NCI-H2196 (cell line): ENCODE results near the gene ABCA7.

Experiments used
- DNase-seq: peaks from one replicate; lab custom pipeline; 2025; ENCODE audit not compliant: unreplicated experiment; lab: John Stamatoyannopoulos, UW

Gene ABCA7

GRCh38 chr19:1004204-1004802 is 35.6 kb upstream of the ABCA7 start:
- no peak for DNase-seq

DNA sequence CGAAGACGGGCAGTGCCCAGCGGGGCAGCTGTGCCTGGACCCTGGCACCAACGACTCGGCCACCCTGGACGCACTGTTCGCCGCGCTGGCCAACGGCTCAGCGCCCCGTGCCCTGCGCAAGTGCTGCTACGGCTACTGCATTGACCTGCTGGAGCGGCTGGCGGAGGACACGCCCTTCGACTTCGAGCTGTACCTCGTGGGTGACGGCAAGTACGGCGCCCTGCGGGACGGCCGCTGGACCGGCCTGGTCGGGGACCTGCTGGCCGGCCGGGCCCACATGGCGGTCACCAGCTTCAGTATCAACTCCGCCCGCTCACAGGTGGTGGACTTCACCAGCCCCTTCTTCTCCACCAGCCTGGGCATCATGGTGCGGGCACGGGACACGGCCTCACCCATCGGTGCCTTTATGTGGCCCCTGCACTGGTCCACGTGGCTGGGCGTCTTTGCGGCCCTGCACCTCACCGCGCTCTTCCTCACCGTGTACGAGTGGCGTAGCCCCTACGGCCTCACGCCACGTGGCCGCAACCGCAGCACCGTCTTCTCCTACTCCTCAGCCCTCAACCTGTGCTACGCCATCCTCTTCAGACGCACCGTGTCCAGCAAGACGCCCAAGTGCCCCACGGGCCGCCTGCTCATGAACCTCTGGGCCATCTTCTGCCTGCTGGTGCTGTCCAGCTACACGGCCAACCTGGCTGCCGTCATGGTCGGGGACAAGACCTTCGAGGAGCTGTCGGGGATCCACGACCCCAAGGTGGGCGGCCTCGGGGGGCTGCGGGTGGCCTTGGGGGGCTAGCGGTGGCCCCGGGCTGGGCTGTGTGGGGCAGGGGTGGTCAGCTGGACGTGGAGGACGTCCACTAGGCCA is 34.9 kb upstream of the ABCA7 start:
- no peak for DNase-seq

DNA sequence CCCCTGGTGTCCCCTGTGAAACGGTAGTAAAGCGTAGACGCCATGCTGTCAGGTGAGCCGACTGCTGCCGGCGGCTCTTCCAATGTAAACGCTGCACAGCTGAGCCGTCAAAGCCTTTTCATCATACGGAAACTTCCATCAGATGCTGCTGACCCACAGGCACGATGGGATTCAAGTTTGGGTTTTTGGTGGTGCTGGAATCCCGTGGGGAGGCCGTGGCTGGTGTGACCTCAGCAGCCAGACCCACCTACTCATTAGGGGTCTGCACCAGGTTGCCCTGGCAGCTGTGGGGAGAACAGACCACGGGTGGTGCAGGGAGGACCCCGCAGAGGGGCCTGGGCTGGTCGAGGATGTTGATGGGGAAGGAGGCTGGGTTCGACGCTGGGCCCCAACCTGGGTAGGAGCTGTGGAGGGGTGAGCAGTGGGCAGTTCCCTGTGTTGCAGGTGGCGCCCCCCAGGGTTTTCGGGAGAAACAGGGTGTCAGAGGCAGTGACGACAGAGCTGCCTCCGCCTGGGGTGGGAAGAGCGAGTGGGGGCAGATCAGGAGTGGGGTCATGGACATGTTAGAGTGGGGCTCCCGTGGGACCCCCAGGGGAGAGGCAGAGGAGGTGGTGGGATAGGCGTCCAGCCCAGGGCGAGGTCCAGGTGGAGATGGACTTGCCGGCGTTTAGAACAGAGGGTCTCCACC is 33.1 kb upstream of the ABCA7 start:
- no peak for DNase-seq

GRCh38 chr19:1007399-1008251 is 32.3 kb upstream of the ABCA7 start:
- no peak for DNase-seq

GRCh38 chr19:1008268-1009040 is 31.5 kb upstream of the ABCA7 start:
- DNase-seq, result no peak

GRCh38 chr19:1009041-1009980 is 30.6 kb upstream of the ABCA7 start:
- DNase-seq, result no peak

DNA sequence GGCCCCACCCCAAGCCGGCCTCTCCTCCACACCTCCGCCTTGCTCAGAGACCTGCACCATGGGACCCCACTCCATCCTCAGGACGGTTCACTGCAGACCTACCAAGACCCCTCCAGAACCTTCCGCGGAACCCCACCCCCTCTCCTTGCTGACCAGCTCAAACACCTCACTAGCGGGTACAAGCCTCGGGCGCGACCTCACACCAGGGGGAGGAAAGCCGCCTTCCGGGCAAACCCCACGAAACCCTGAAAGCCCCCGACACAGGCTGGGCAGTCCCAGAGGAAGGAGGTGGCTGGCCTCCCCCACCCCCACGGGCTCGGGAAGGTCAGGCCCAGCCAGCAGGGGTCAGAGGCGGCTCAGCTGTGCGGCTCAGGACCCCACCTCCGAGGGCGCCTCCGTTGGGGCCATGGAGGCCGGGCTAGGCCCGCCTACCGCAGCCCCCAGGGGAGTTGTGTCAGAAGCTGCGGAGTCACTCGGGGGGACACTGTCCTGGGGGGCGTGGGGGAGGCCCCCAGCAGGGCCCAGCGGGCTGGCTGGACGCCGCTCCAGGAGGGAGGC is 29.8 kb upstream of the ABCA7 start:
- no peak for DNase-seq

- no peak for DNase-seq
Observed at GRCh38 chr19:1010586-1011510, 29.1 kb upstream of the ABCA7 start.

- no peak for DNase-seq
Observed at GRCh38 chr19:1011831-1012333, 28.0 kb upstream of the ABCA7 start.

GRCh38 chr19:1012334-1012733 is 27.6 kb upstream of the ABCA7 start:
- DNase-seq, result no peak

- no peak for DNase-seq
Observed at GRCh38 chr19:1013218-1013617, 26.7 kb upstream of the ABCA7 start.

DNA sequence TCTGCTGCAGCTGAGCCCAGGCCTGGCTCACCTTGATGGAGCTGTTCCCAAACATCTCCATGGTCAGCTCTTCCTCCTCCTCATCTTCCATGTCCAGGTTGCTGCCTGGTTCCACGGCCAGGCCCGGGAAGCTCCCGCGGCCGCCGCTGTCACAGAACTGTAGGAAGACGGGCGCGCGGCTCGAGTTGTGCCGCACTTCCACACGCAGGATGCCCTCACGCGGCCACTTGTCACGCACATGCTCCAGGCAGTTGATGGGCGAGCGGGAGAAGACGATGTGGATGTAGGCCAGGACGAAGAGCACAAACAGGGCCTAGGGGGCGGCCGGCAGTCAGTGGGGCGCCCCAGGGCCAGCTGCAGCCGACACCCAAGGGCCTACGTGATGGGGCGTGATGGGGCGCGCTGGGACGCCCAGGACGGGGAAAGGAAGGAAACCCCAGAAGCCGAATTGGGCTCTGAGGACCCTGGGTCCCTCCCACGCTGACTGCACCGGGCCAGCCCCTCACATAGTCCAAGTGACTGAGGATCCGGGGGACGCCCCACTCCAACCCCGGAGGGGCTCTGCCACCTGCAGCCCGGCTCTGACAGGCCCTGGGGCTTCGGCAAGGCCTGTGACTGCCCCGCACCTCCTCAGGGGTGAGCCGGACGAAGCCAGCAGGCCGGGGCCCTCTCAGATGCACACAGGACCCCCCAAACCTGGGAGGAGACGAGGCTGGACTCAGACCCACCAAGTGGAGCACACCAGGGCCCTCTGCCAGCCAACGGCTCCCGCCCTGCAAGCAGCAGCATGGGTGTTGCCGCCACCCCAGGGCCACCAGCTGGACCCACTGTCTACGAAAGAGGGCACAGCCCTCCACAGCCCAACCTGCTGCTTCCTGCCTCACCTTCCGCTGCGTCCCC is 25.5 kb upstream of the ABCA7 start:
- no peak for DNase-seq

- no peak for DNase-seq
Observed at GRCh38 chr19:1015061-1015781, 24.7 kb upstream of the ABCA7 start.

DNA sequence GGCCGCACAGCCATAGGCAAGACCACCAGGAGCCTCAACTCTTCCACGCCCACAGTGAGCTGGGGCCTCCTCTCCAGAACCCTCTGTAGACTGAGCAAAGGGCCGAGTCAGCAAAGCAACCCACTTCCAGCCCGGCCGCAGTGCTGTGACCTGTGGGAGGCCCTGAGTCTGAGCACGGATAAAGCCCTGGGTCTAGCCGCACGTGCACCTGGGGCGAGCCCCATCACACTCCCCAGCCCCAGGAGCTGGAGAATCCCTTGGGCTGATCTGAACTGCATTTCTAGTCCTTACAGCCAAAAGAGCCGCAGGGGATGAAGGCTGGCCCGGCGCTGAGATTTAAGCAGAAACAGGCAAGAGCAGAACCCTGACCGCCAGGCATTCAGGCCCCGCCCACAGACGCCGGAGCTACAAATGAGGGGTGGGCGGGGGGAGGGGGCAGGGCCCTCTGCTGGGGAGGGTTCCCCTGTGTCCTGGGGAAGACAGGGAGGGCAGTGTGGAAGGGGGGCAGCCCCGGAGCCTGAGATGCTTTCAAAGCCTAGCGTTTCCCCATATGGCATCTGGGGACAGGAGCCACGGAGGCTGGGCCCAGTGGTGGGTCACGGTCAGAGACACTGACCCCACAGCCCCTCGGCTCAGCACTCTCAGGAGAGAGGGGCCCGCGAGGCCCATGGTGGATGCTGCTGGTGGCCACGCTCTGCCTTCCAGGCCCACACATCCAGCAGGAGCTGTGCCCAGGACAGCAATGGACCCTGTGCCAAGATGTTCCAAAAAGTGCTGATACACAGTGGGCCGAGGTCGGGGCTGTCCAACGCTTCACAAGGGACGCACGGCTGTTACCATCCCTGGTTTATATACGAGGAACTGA is 23.9 kb upstream of the ABCA7 start:
- DNase-seq, result no peak

DNA sequence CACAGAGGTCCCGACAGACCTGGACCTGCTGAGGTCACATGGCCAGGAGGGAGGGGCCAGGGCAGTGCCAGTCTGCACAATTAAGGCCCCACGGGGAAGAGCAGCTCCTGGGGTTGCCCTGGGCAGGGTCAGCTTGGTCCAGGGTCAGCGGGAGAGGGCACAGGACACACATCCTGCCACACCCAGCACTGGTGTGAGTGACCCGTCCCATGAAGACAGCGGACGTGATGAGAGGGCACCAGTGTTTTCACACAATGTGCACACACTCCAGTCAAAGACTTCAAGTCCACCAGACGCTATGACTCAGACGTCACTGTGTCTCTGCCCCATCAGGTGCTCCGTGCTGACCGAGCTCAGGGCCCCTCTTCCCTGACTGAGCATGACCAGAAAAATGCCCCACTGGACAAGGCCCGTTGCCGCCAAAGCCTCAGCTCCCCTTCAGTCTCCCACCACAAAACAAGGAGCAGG is 23.2 kb upstream of the ABCA7 start:
- DNase-seq, result no peak
